Measurements from ENCODE around the gene FHAD1.

FHAD1 gene

DNA sequence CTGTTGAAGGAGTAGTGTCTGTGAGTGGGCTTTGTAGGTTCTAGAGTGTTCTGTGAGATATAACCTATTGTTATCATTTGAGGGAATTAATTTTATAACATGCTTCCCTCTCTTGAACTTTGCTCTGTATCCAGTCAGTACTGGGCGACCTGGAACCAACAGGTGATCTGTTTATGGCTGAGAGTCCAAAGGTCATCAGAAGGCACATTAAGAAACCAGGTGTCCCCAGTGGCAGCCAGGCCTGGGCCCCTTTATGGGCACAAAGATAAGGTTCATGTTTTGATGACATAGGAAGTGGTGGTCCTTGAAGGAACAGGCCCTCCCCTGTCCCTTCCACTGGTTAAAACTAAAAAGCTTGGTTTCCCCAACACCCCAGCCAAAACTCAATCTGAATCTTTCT is 61.1 kb downstream of the FHAD1 start:
- Mint-ChIP-seq H3K4me1 (peaks cover 4% of the 10 kb centered on the region), H3K27ac (no peak overlapping the region), H3K4me3 (no peak overlapping the region), H3K36me3 (peaks cover 3% of the 10 kb centered on the region), H3K27me3 (peaks cover 14% of the 10 kb centered on the region), H3K9me3 (no peaks in the 10 kb centered on the region)
- no peak for ATAC-seq (ENCODE audit: low read depth)
- DNase-seq (ENCODE audit: low spot score in 2 of 2), result no peak

DNA sequence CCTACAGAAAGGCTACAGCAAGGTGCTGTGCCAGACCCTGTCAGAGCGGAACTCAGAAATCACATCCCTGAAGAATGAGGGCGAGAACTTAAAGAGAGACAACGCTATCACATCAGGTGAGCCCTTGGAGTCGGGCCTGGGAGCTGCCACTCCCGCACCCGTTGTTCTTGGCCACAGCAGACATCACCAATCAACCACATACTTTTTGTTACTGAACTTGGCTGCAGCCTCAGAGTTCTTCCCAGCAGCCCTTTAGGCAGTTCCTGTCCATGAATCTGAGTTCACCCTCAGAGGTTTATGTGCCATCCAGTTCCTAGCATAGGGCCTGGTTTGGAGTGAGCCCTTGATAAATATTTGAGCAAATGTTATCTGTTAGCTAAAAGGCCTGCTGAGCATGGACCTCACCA is 61.6 kb downstream of the FHAD1 start:
- H3K27me3 Mint-ChIP-seq, result peaks cover 14% of the 10 kb centered on the region
- no peaks in the 10 kb centered on the region for H3K9me3 Mint-ChIP-seq
- H3K4me3 Mint-ChIP-seq, result no peak overlapping the region
- DNase-seq (ENCODE audit: low spot score in 2 of 2) (no peak), ATAC-seq (ENCODE audit: low read depth) (no peak)
- peaks cover 3% of the 10 kb centered on the region for H3K36me3 Mint-ChIP-seq
- no peak overlapping the region for H3K27ac Mint-ChIP-seq
- H3K4me1 Mint-ChIP-seq, result peaks cover 4% of the 10 kb centered on the region

DNA sequence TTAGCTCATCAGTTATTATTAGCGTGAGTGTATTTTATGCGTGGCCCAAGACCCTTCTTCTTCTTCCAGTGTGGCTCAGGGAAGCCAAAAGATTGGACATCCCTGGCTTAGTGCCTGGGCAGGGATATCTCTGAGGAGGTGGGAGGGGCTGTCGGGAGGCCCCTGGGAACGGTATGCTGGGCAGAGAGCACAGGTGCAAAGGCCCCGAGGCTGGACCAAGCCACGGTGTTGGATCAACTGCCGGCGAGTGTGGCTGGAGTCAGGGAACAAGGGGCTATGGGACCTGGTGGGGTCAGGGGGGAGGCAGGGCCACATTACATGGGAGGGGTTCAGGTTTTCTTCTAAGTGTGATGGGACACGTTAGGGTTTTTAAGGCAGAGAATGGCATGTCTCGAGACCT is 62.7 kb downstream of the FHAD1 start:
- peaks cover 17% of the 10 kb centered on the region for H3K27me3 Mint-ChIP-seq
- H3K36me3 Mint-ChIP-seq, result peaks cover 3% of the 10 kb centered on the region
- no peak for DNase-seq (ENCODE audit: low spot score in 2 of 2)
- H3K9me3 Mint-ChIP-seq, result no peaks in the 10 kb centered on the region
- ATAC-seq (ENCODE audit: low read depth), result no peak
- H3K4me1 Mint-ChIP-seq, result peaks cover 9% of the 10 kb centered on the region
- H3K27ac Mint-ChIP-seq, result no peak overlapping the region
- no peak overlapping the region for H3K4me3 Mint-ChIP-seq

DNA sequence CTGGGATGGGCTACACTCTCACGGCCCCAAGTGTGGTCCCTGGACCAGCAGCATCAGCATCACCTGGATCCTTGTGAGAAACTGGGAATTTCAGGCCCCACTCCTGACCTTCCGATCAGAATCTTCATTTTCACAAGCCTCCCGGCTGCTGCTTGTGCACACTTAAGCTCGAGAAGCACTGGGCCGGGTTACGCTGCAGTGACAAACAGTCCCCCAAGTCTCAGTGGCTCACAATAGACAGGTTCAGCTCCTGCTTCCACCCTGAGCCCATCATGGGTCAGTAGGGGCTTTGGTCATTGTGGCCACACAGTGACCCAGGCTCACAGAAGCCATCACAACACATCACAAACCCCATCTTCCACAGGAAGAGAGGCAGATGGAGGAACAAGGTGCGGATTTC is 63.5 kb downstream of the FHAD1 start:
- Mint-ChIP-seq H3K4me1 (peaks cover 6% of the 10 kb centered on the region), H3K36me3 (peaks cover 3% of the 10 kb centered on the region), H3K4me3 (no peak overlapping the region), H3K27ac (no peak overlapping the region), H3K27me3 (peaks cover 14% of the 10 kb centered on the region), H3K9me3 (no peaks in the 10 kb centered on the region)
- ATAC-seq (ENCODE audit: low read depth) (no peak), DNase-seq (ENCODE audit: low spot score in 2 of 2) (no peak)

DNA sequence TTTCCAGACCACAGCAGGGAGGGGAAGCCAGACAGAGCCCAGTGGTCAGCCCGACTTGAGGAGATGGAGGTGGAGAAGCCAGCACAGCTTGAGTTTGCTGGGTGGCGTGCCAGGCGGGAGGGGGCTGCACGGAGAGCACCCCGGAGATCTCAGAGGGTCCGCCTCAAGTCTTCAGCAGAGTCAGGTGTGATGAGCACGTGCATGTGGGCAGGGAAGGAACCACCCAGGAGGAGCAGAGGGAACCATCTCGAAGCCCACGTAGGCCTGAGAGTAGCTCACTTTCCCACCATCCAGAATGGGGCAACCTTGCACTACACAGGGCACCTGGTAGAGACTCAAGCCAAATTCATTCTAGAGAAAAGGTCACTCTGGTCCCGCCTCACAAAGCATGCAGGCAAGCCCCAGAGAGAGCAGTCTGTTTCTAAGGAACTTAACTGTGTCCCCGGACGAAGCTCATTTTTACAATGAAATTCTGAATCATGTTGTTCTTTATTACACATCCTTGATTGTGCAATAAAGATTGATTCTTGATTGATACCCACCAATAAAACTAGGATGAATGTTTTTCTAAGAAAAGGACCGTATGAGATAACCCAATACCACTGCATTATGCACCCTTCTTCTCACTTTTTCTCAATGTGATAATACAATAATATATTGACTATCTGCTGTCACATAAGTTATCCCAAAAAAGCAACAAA is 64.2 kb downstream of the FHAD1 start:
- Mint-ChIP-seq H3K36me3 (no peaks in the 10 kb centered on the region), H3K4me1 (peaks cover 6% of the 10 kb centered on the region), H3K27me3 (peaks cover 12% of the 10 kb centered on the region), H3K9me3 (no peaks in the 10 kb centered on the region), H3K4me3 (no peak overlapping the region), H3K27ac (no peak overlapping the region)
- DNase-seq (ENCODE audit: low spot score in 2 of 2), result no peak
- no peak for ATAC-seq (ENCODE audit: low read depth)

DNA sequence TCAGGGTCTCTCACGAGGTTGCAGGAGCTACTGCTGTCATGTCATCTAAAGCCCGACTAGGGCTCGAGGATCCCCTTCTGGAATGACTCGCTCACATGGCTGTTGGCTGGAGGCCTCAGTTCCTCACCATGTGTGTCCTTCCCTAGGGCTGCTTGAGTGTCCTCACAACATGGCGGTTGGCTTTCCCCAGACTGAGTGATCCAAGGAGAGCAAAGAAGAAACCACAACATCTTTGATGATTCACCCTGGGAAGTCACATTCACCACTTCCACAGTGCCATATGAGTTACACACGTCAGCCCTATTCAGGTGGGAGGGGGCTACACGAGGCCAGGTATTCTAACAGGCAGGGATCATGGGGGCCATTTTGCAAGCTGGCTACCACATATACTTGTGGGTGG is 64.9 kb downstream of the FHAD1 start:
- no peak for DNase-seq (ENCODE audit: low spot score in 2 of 2)
- no peak for ATAC-seq (ENCODE audit: low read depth)
- H3K36me3 Mint-ChIP-seq, result no peaks in the 10 kb centered on the region
- no peaks in the 10 kb centered on the region for H3K9me3 Mint-ChIP-seq
- H3K27me3 Mint-ChIP-seq, result peaks cover 12% of the 10 kb centered on the region
- H3K4me3 Mint-ChIP-seq, result no peak overlapping the region
- H3K27ac Mint-ChIP-seq, result no peak overlapping the region
- peaks cover 6% of the 10 kb centered on the region for H3K4me1 Mint-ChIP-seq

DNA sequence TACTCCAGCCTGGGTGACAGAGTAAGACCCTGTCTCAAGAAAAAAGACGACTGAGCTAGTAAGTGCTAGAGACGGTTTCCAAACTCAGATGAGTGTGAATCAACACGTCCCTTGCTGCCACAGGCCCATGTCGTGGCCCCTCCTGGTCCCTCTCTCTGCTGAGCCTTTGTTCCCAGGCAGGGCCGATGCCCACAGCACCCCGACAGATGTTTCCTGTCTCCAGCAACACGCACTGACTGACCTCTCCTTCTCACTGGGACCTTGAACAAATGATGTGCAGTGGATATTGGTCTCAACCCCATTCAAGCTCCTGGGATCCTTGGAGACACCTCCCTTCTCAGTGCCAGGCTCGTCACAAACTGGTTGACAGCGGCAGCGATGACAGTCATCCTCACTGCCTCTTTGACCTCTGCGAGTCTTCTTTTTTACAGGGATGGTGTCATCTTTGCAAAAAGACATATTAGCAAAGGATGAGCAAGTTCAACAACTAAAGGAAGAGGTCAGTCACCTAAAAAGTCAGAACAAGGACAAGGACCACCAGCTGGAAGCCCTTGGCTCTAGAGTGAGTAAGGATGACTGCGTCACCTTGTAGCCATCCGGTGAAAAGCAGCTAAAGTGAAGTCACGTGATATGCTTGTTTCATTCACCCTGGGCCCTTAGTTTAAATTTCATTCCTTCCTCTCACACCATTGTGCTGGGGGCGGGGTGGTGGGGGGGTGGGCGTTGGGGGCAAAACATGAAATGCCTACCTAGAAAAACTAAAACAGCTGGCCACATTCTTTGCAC is 65.8 kb downstream of the FHAD1 start:
- ATAC-seq (ENCODE audit: low read depth) (no peak), DNase-seq (ENCODE audit: low spot score in 2 of 2) (no peak)
- Mint-ChIP-seq H3K36me3 (no peaks in the 10 kb centered on the region), H3K4me3 (no peak overlapping the region), H3K4me1 (peaks cover 6% of the 10 kb centered on the region), H3K9me3 (no peaks in the 10 kb centered on the region), H3K27me3 (peaks cover 12% of the 10 kb centered on the region), H3K27ac (no peak overlapping the region)

DNA sequence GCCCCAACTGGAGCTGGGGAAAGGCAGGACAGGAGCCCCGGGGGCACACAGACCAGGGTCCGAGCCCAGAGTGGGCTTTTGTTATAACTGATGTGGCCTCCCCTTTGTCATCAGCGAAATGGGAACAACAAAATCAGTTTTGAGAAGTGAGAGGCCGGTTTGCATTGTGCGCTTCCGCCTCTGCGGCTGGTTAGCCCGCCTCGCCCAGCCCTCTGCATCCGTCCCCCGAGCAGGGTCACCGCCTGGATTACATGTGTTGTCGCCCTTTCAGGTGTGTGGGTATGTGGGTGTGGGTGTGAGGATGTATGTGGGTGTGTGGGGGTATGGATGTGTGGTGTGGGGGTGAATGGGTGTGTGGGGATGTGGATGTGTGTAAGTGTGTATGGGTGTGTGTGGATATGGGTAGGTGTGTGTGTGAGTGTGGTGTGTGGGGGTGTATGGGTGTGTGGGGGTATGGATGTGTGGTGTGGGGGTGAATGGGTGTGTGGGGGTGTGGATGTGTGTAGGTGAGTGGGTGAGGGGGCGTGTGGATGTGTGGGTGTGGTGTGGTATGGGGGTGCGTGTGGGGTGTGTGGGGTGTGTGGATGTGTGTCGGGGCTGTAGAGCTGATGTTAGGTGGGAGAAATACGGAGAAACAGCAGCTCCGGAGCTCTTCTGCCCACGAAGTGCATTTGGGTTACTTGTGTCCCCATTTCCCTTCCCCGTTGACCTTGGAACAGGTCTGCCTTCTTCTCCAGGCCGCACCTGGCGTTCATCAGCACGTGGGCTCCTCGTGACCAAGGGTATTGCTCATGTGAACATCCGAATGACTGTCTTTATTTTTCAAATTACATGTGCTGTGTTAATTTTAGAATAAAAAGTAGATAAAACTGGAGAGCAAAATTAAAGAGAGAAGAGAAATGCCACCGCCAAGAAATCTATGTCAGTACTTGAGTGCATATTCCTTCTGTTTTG is 67.6 kb downstream of the FHAD1 start:
- H3K27me3 Mint-ChIP-seq, result peaks cover 12% of the 10 kb centered on the region
- no peaks in the 10 kb centered on the region for H3K36me3 Mint-ChIP-seq
- H3K4me3 Mint-ChIP-seq, result peak overlapping the region; percentile 52
- ATAC-seq (ENCODE audit: low read depth), result peak; percentile 56
- peaks cover 6% of the 10 kb centered on the region for H3K4me1 Mint-ChIP-seq
- H3K9me3 Mint-ChIP-seq, result no peaks in the 10 kb centered on the region
- peak overlapping the region; percentile 48 for H3K27ac Mint-ChIP-seq
- no peak for DNase-seq (ENCODE audit: low spot score in 2 of 2)

DNA sequence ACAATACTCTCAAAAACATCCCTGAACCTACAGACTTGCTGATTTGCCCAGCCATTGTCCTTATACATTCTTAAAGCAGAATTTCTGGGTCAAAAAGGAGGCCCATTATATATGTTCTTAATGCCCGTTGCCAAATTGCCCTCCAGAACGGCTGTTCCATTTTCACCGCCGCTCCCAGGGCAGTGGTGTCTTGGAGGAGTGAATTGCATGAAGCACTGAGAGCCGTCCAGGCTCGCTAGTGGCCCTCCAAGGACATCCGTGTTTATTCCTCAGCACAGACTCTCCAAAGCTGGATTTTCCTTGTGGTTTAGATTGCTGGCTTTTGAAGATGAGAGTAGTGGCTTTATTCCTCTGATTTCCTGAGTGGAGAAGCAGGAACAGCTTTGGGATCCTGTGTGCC is 68.8 kb downstream of the FHAD1 start:
- Mint-ChIP-seq H3K27ac (no peak overlapping the region), H3K9me3 (peaks cover 8% of the 10 kb centered on the region), H3K4me3 (no peak overlapping the region), H3K36me3 (no peaks in the 10 kb centered on the region), H3K4me1 (peaks cover 6% of the 10 kb centered on the region), H3K27me3 (peaks cover 8% of the 10 kb centered on the region)
- no peak for DNase-seq (ENCODE audit: low spot score in 2 of 2)
- ATAC-seq (ENCODE audit: low read depth), result no peak

DNA sequence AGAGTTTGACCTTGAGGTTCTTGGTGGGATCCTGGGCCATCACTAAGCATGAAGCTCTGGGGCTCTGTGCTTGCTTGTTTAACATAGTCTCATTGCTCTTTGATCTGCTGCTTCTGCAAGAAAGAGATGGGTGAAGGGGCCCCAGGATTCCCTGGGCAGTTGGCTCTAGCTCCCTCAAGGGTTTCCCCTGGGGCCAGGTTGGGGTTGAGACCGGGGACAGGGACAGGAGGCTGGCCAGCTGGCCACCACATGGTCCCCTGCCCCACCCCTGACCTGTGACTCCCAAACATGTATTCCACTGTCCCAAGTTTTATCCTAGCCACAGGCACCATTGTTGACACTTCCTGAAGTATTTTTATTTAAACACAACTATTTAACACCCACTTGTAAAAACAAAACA is 69.5 kb downstream of the FHAD1 start:
- Mint-ChIP-seq H3K4me1 (peaks cover 6% of the 10 kb centered on the region), H3K27me3 (peaks cover 5% of the 10 kb centered on the region), H3K9me3 (peaks cover 8% of the 10 kb centered on the region), H3K27ac (no peak overlapping the region), H3K36me3 (no peaks in the 10 kb centered on the region), H3K4me3 (no peak overlapping the region)
- no peak for ATAC-seq (ENCODE audit: low read depth)
- no peak for DNase-seq (ENCODE audit: low spot score in 2 of 2)

DNA sequence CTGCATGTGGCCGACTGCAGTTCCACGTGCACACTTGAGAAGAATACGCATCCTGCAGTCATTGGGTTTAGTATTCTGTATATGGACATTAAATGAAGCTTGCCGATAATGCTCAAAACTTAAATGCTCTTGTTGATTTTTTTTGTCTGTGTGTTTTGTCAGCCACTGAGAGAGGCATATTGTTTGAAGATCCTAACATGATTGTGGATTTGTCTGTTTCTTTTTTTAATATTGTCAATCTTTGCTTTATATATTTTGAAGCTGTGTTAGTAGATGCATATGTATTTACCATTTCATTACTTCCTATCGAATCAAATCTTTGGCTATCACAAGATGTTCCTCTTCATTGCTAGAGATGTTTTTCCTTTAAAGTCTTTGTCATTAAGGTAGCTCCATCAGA is 73.2 kb downstream of the FHAD1 start:
- ATAC-seq (ENCODE audit: low read depth) (no peak), DNase-seq (ENCODE audit: low spot score in 2 of 2) (no peak)
- Mint-ChIP-seq H3K4me3 (no peak overlapping the region), H3K27ac (no peak overlapping the region), H3K27me3 (peaks cover 1% of the 10 kb centered on the region), H3K4me1 (no peaks in the 10 kb centered on the region), H3K9me3 (peaks cover 8% of the 10 kb centered on the region), H3K36me3 (no peaks in the 10 kb centered on the region)

DNA sequence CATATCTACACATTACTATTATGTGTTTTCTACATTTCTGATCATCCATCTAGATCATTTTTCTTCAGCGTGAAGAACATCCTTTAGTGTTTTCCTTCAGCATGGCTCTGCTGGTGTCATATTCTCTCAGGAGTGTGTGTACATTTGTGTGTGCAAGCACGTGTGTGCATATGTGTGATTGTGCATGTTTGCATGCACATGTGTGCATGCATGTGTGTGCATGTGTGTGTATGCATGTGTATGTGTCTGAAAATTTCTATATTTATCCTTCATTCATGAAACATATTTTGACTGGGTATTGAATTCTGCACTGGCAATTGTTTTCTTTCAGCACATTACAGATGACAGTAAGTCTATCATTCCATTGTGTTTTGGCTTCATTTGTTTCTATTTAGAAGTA is 74.6 kb downstream of the FHAD1 start:
- H3K9me3 Mint-ChIP-seq, result peaks cover 8% of the 10 kb centered on the region
- no peaks in the 10 kb centered on the region for H3K36me3 Mint-ChIP-seq
- H3K27me3 Mint-ChIP-seq, result peaks cover 1% of the 10 kb centered on the region
- no peaks in the 10 kb centered on the region for H3K4me1 Mint-ChIP-seq
- ATAC-seq (ENCODE audit: low read depth), result no peak
- no peak overlapping the region for H3K27ac Mint-ChIP-seq
- no peak overlapping the region for H3K4me3 Mint-ChIP-seq
- no peak for DNase-seq (ENCODE audit: low spot score in 2 of 2)

DNA sequence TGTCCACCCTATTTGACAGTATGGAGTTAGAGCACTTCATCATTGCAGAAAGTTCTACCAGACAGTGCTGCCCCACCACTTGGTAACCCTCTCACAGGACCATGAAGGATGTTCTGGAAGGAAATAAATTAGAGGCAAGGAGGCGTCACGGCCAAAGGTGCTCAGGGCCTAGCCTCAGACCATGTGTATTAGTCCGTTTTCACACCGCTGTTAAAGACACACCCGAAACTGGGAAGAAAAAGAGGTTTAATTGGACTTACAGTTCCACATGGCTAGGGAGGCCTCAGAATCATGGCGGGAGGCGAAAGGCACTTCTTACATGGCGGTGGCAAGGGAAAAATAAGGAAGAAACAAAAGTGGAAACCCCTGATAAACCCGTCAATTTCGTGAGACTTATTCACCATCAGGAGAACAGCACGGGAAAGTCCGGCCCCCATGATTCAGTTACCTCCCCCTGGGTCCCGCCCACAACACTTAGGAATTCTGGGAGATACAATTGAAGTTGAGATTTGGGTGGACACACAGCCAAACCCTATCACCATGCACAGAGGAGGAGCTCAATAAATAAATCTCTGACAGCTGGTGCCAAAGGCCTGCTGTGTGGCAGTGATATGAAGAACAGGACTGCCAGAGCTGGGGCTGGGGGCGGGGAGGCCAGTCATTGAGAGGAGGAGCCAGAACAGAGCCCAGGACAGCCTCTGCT is 75.8 kb downstream of the FHAD1 start:
- peaks cover 8% of the 10 kb centered on the region for H3K9me3 Mint-ChIP-seq
- H3K36me3 Mint-ChIP-seq, result no peaks in the 10 kb centered on the region
- no peak overlapping the region for H3K27ac Mint-ChIP-seq
- H3K27me3 Mint-ChIP-seq, result peaks cover 3% of the 10 kb centered on the region
- DNase-seq (ENCODE audit: low spot score in 2 of 2) (no peak), ATAC-seq (ENCODE audit: low read depth) (no peak)
- no peaks in the 10 kb centered on the region for H3K4me1 Mint-ChIP-seq
- H3K4me3 Mint-ChIP-seq, result no peak overlapping the region

All from memory B cell (primary cell).